Loucy (cell line): Measurements from ENCODE around the gene ADAMTS20.

ENCODE experiments used
- CTCF ChIP-seq: fragments of 200-600 bp; sonication (generic); conservative IDR thresholded peaks from 2 replicates; pipeline ENCODE4 v1.5.1; 2014; ENCODE audit warnings: mild to moderate bottlenecking, antibody characterized with exemption, low read length
- EZH2phosphoT487 ChIP-seq: fragments of 200-600 bp; IDR thresholded peaks from 2 replicates; pipeline ENCODE4 v1.6.1; 2018; ENCODE audit warnings: antibody characterized with exemption, mild to moderate bottlenecking, moderate library complexity, borderline replicate concordance

- no peak for TF ChIP-seq CTCF
- no peak for TF ChIP-seq EZH2phosphoT487
These were observed 244.9 kb downstream of the ADAMTS20 start for GRCh38 chr12:43307126-43307525.
